ENCODE measurements around the gene UBASH3B. TPM values are rescaled to one million over a fixed set of nuclear protein-coding genes. Genes with fewer than 3 reads are reported as not detected.

Gene UBASH3B
- total and polyA plus RNA-seq, 2 experiments from 2014 or later = 5.1 to 11.1 TPM

GRCh38 chr11:122754553-122755322, 99.2 kb downstream of the UBASH3B start:
- Histone ChIP-seq H3K9me3 (ENCODE audit: low read depth) (no peaks in the 10 kb centered on the region), H3K4me2 (no peak overlapping the region), H3K36me3 (replicated peaks; ENCODE audit: insufficient read depth, low read depth) (no peaks in the 10 kb centered on the region), H3K27ac (no peak overlapping the region), H3K79me2 (no peaks in the 10 kb centered on the region), H3K4me3 (no peak overlapping the region), H3K9me2 (replicated peaks; ENCODE audit: insufficient read depth) (no peaks in the 10 kb centered on the region), H3K4me1 (ENCODE audit: insufficient read depth) (no peaks in the 10 kb centered on the region), H3K27me3 (no peaks in the 10 kb centered on the region), H2AFZ (no peak overlapping the region), H4K20me1 (ENCODE audit: insufficient read depth, poor library complexity, severe bottlenecking) (no peaks in the 10 kb centered on the region)
- no peak for TF ChIP-seq EZH2 (IDR thresholded peaks at IDR 0.05; ENCODE audit: borderline replicate concordance)
- TF ChIP-seq, protein P1, sequence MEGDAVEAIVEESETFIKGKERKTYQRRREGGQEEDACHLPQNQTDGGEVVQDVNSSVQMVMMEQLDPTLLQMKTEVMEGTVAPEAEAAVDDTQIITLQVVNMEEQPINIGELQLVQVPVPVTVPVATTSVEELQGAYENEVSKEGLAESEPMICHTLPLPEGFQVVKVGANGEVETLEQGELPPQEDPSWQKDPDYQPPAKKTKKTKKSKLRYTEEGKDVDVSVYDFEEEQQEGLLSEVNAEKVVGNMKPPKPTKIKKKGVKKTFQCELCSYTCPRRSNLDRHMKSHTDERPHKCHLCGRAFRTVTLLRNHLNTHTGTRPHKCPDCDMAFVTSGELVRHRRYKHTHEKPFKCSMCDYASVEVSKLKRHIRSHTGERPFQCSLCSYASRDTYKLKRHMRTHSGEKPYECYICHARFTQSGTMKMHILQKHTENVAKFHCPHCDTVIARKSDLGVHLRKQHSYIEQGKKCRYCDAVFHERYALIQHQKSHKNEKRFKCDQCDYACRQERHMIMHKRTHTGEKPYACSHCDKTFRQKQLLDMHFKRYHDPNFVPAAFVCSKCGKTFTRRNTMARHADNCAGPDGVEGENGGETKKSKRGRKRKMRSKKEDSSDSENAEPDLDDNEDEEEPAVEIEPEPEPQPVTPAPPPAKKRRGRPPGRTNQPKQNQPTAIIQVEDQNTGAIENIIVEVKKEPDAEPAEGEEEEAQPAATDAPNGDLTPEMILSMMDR (IDR thresholded peaks at IDR 0.05; ENCODE audit: poor library complexity) = peak; percentile 36
- WGBS (ENCODE audit: low lambda C conversion rate, missing lambda C conversion rate) = 83% methylated on average over 16 of the region's 16 CpGs
- no peak for DNase-seq (ENCODE audit: low spot score)

GRCh38 chr11:122755409-122755808, 99.9 kb downstream of the UBASH3B start:
- H3K4me2 ChIP-seq = no peak overlapping the region
- TF ChIP-seq EZH2 (IDR thresholded peaks at IDR 0.05; ENCODE audit: borderline replicate concordance) (no peak), EZH2phosphoT487 (IDR thresholded peaks at IDR 0.05; ENCODE audit: low read depth, severe bottlenecking, unreplicated experiment) (no peak)
- TF ChIP-seq, protein P1 (IDR thresholded peaks at IDR 0.05; ENCODE audit: poor library complexity) = no peak
- H3K79me2 ChIP-seq = no peaks in the 10 kb centered on the region
- no peak overlapping the region for H2AFZ ChIP-seq
- no peaks in the 10 kb centered on the region for H3K36me3 ChIP-seq (replicated peaks; ENCODE audit: insufficient read depth, low read depth)
- H3K27ac ChIP-seq = no peak overlapping the region
- no peak overlapping the region for H3K4me3 ChIP-seq
- 51% methylated on average over 9 of the region's 9 CpGs for WGBS (ENCODE audit: low lambda C conversion rate, missing lambda C conversion rate)
- H3K4me1 ChIP-seq (ENCODE audit: insufficient read depth) = no peaks in the 10 kb centered on the region
- no peaks in the 10 kb centered on the region for H3K9me2 ChIP-seq (replicated peaks; ENCODE audit: insufficient read depth)
- peak; percentile 30 for DNase-seq (ENCODE audit: low spot score)
- H3K27me3 ChIP-seq = no peaks in the 10 kb centered on the region
- no peaks in the 10 kb centered on the region for H4K20me1 ChIP-seq (ENCODE audit: insufficient read depth, poor library complexity, severe bottlenecking)
- no peaks in the 10 kb centered on the region for H3K9me3 ChIP-seq (ENCODE audit: low read depth)

DNA sequence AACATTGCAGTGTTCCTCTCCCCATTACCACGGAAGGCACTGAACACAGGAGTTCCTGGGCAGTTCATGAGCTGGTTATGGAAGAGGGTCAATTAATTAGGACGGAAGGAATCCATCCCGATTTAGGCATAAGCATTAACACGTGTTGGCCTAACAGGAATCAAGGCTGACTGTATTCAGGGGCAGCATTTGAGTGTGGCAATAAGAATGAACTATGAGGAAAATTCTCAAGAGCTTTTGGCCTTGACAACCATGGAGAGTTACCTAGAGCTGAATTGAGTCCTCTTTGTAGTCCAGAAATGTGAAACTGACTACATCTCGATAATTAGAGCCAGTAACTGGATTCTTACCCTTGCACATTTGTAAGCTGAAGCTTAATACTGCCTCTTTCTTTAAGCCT, 100.4 kb downstream of the UBASH3B start:
- Histone ChIP-seq H3K9me3 (ENCODE audit: low read depth) (no peaks in the 10 kb centered on the region), H3K9me2 (replicated peaks; ENCODE audit: insufficient read depth) (no peaks in the 10 kb centered on the region), H3K79me2 (no peaks in the 10 kb centered on the region), H3K4me1 (ENCODE audit: insufficient read depth) (no peaks in the 10 kb centered on the region), H3K27ac (no peak overlapping the region), H4K20me1 (ENCODE audit: insufficient read depth, poor library complexity, severe bottlenecking) (no peaks in the 10 kb centered on the region), H2AFZ (no peak overlapping the region), H3K36me3 (replicated peaks; ENCODE audit: insufficient read depth, low read depth) (no peaks in the 10 kb centered on the region), H3K27me3 (no peaks in the 10 kb centered on the region), H3K4me2 (no peak overlapping the region), H3K4me3 (no peak overlapping the region)
- 76% methylated on average over 5 of the region's 5 CpGs for WGBS (ENCODE audit: low lambda C conversion rate, missing lambda C conversion rate)
- TF ChIP-seq EZH2phosphoT487 (IDR thresholded peaks at IDR 0.05; ENCODE audit: low read depth, severe bottlenecking, unreplicated experiment) (no peak), EZH2 (IDR thresholded peaks at IDR 0.05; ENCODE audit: borderline replicate concordance) (no peak)
- TF ChIP-seq, protein P1 (IDR thresholded peaks at IDR 0.05; ENCODE audit: poor library complexity) = no peak
- no peak for DNase-seq (ENCODE audit: low spot score)
